CD14-positive monocyte (primary cell): ENCODE data around the gene PDK2. TPM values are rescaled to one million over a fixed set of nuclear protein-coding genes. Genes with fewer than 3 reads are reported as not detected.

ENCODE experiments used
- DNase-seq, 3 donors: peaks; one replicate each; pipeline ENCODE4 v3.0.0-alpha.2; 2011 to 2022
- H2AFZ ChIP-seq: 2 replicates; pipeline ENCODE4 v1.6.0; 2012; ENCODE audit warnings: mild to moderate bottlenecking, low read depth, low read length, inconsistent platforms; ENCODE audit not compliant: insufficient read depth, poor library complexity, severe bottlenecking
- H3K27ac ChIP-seq, 2 donors: 1 replicate in 1 of 2; 2 replicates in 1 of 2; pipeline ENCODE4 v1.5.1; 2012 to 2013; ENCODE audit warnings: low read length in 2 of 2, control low read depth in 1 of 2, inconsistent platforms in 1 of 2, low read depth in 1 of 2, mild to moderate bottlenecking in 1 of 2
- H3K27me3 ChIP-seq, 2 donors: one replicate each; pipeline versions ENCODE4 v1.6.0 to v1.6.1; 2011 to 2013; ENCODE audit warnings: low read length in 2 of 2; ENCODE audit not compliant: control insufficient read depth in 2 of 2, insufficient read depth in 2 of 2
- H3K36me3 ChIP-seq, 2 donors: replicated peaks in 1 of 2; 1 replicate in 1 of 2; 2 replicates in 1 of 2; pipeline versions ENCODE4 v1.5.1 to v1.6.1; 2012 to 2013; ENCODE audit warnings: low read length in 2 of 2, control low read depth in 1 of 2, inconsistent platforms in 1 of 2, mild to moderate bottlenecking in 1 of 2; ENCODE audit not compliant: insufficient read depth in 2 of 2, control insufficient read depth in 1 of 2
- H3K4me1 ChIP-seq, 2 donors: 1 replicate in 1 of 2; 2 replicates in 1 of 2; pipeline versions ENCODE4 v1.5.1 to v1.6.1; 2012 to 2013; ENCODE audit warnings: low read length in 2 of 2, control low read depth in 1 of 2, inconsistent platforms in 1 of 2, mild to moderate bottlenecking in 1 of 2, moderate library complexity in 1 of 2; ENCODE audit not compliant: insufficient read depth in 2 of 2, control insufficient read depth in 1 of 2
- H3K4me2 ChIP-seq: replicated peaks from 2 replicates; pipeline ENCODE3; 2012; ENCODE audit warnings: low read length, moderate library complexity, mild to moderate bottlenecking; ENCODE audit not compliant: poor library complexity, severe bottlenecking; ENCODE audit errors: extremely low read depth
- H3K4me3 ChIP-seq, 3 experiments: fragments of 200-600 bp in 1 of 3; sonication (generic) in 1 of 3; replicated peaks in 1 of 3; 1 replicate in 2 of 3; 2 replicates in 1 of 3; pipeline ENCODE4 v1.5.1; 2011 to 2013; ENCODE audit warnings: low read length in 3 of 3, mild to moderate bottlenecking in 3 of 3, control low read depth in 2 of 3, low read depth in 2 of 3, inconsistent platforms in 1 of 3, moderate library complexity in 1 of 3
- H3K79me2 ChIP-seq: 2 replicates; pipeline ENCODE4 v1.6.0; 2012; ENCODE audit warnings: mild to moderate bottlenecking, control low read depth, inconsistent platforms, low read length, moderate library complexity; ENCODE audit not compliant: insufficient read depth
- H3K9ac ChIP-seq: 2 replicates; pipeline ENCODE4 v1.6.0; 2017; ENCODE audit warnings: low read length, mild to moderate bottlenecking; ENCODE audit not compliant: insufficient read depth, poor library complexity, severe bottlenecking
- H3K9me3 ChIP-seq, 2 donors: replicated peaks in 1 of 2; 1 replicate in 1 of 2; 2 replicates in 1 of 2; pipeline versions ENCODE4 v1.5.1 to v1.6.1; 2012 to 2013; ENCODE audit warnings: low read length in 2 of 2, control low read depth in 1 of 2; ENCODE audit not compliant: control insufficient read depth in 1 of 2, insufficient read depth in 1 of 2
- H4K20me1 ChIP-seq: 2 replicates; pipeline ENCODE4 v1.6.0; 2012; ENCODE audit warnings: mild to moderate bottlenecking, low read length, control low read depth, moderate library complexity; ENCODE audit not compliant: insufficient read depth
- H3K27ac Mint-ChIP-seq, 7 donors: one replicate each; pipeline ENCODE4 v1.8.0; 2020; ENCODE audit warnings: mild to moderate bottlenecking in 7 of 7, mixed read lengths in 7 of 7, moderate library complexity in 6 of 7, inconsistent platforms in 2 of 7
- H3K27me3 Mint-ChIP-seq, 3 donors: one replicate each; pipeline ENCODE4 v1.8.0; 2021 to 2022; ENCODE audit warnings: low read depth in 3 of 3, mild to moderate bottlenecking in 3 of 3, mixed read lengths in 3 of 3, moderate library complexity in 3 of 3, inconsistent platforms in 1 of 3
- H3K36me3 Mint-ChIP-seq, 2 donors: one replicate each; pipeline ENCODE4 v1.8.0; 2020; ENCODE audit warnings: mixed read lengths in 2 of 2, inconsistent platforms in 1 of 2, mild to moderate bottlenecking in 1 of 2
- H3K4me1 Mint-ChIP-seq: one replicate; pipeline ENCODE4 v1.8.0; 2020; ENCODE audit warnings: mild to moderate bottlenecking, mixed read lengths
- H3K4me3 Mint-ChIP-seq, 2 donors: one replicate each; pipeline ENCODE4 v1.8.0; 2020; ENCODE audit warnings: mild to moderate bottlenecking in 2 of 2, mixed read lengths in 2 of 2, moderate library complexity in 1 of 2
- H3K9me3 Mint-ChIP-seq, 7 donors: one replicate each; pipeline ENCODE4 v1.8.0; 2020 to 2022; ENCODE audit warnings: mixed read lengths in 7 of 7, mild to moderate bottlenecking in 6 of 7, moderate library complexity in 6 of 7, inconsistent platforms in 2 of 7
- WGBS: methylation state at CpG from one replicate; pipeline ENCODE4 v1.1.5; 2013; ENCODE audit warnings: missing lambda C conversion rate; ENCODE audit not compliant: insufficient coverage; 5-methylcytosine and 5-hydroxymethylcytosine counted together
- intact Hi-C, 2 donors: fragments of 100-400 bp; cut with micrococcal nuclease; formaldehyde crosslinking; loops; one replicate each; pipeline versions ENCODE4 v1.15.0 to v1.15.1; 2023
- polyA plus RNA-seq, 3 donors: library from polyadenylated mRNA; depleted of rRNA in 1 of 3; unstranded in 2 of 3; stranded (reverse) in 1 of 3; fragments of 300-500 nt in 2 of 3; fragments of >200 nt in 1 of 3; fragmentation: Illumina TruSeq in 2 of 3; gene quantifications; 1 replicate in 2 of 3; 2 replicates in 1 of 3; pipeline ENCODE4 v1.2.3, GENCODE V29; 2012 to 2021
- TF ChIP-seq, protein P1 (sequence below): fragments of 200-600 bp; IDR thresholded peaks from one replicate; pipeline ENCODE4 v1.8.0; 2022; ENCODE audit warnings: antibody characterized with exemption, mild to moderate bottlenecking

The PDK2 gene
- polyA plus RNA-seq, 3 donors: 15.9 to 43.0 (median 23.4) TPM

DNA sequence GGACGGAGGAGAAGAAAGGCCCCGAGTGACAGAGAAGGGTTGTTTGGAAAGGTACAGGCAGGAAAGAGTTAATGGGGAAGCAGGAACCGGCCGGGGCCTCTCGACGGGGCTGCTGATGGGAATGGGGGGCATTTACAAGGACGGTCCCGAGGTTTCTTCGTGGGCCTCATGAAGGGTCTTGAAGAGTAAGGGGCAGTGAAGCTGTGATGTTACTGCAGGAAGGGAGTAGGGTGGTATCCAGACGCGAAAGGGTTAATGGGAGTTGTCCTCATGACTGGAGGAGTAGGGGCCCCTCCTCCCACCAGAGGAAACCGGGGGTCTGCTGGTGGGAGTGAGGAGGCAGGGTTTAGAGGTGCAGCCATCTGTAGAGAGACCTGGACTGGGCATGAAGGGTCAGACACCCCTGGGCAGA lies 481 bp downstream of the PDK2 start:
- Histone ChIP-seq H3K27me3 (no peaks in the 10 kb centered on the region), H2AFZ (peak overlapping the region; percentile 95), H4K20me1 (no peaks in the 10 kb centered on the region), H3K27ac (peak overlapping the region in 1 of 2 donors; percentile 69), H3K4me3 (peak overlapping the region; percentile 66 to 89 (median 80)), H3K4me2 (peak overlapping the region; percentile 100), H3K9me3 (no peaks in the 10 kb centered on the region), H3K4me1 (peaks cover 16 to 23% of the 10 kb centered on the region in 2 donors), H3K9ac (peak overlapping the region; percentile 54), H3K36me3 (peaks cover 14 to 15% of the 10 kb centered on the region in 2 donors), H3K79me2 (peaks cover 7% of the 10 kb centered on the region)
- no peak for DNase-seq
- peaks cover 4 to 9% (median 4%) of the 10 kb centered on the region in 3 donors for H3K27me3 Mint-ChIP-seq
- 0% methylated on average over 9 of the region's 12 CpGs for WGBS
- peak overlapping the region; percentile 50 to 91 (median 82) for H3K27ac Mint-ChIP-seq
- H3K4me3 Mint-ChIP-seq: peak overlapping the region; percentile 93 to 99
- peaks cover 24% of the 10 kb centered on the region for H3K4me1 Mint-ChIP-seq
- TF ChIP-seq, protein P1, sequence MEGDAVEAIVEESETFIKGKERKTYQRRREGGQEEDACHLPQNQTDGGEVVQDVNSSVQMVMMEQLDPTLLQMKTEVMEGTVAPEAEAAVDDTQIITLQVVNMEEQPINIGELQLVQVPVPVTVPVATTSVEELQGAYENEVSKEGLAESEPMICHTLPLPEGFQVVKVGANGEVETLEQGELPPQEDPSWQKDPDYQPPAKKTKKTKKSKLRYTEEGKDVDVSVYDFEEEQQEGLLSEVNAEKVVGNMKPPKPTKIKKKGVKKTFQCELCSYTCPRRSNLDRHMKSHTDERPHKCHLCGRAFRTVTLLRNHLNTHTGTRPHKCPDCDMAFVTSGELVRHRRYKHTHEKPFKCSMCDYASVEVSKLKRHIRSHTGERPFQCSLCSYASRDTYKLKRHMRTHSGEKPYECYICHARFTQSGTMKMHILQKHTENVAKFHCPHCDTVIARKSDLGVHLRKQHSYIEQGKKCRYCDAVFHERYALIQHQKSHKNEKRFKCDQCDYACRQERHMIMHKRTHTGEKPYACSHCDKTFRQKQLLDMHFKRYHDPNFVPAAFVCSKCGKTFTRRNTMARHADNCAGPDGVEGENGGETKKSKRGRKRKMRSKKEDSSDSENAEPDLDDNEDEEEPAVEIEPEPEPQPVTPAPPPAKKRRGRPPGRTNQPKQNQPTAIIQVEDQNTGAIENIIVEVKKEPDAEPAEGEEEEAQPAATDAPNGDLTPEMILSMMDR: no peak
- peaks cover 19 to 26% of the 10 kb centered on the region in 2 donors for H3K36me3 Mint-ChIP-seq
- intact Hi-C loops: loop anchor here in 1 of 2 donors (1.0 kb wide), 1 partner anchor 53 kb away; no protein-coding TSS in a partner anchor
- H3K9me3 Mint-ChIP-seq: no peaks in the 10 kb centered on the region

GRCh38 chr17:50096092-50096491 lies 941 bp downstream of the PDK2 start:
- intact Hi-C loops: no loop called here
- peaks cover 24 to 29% of the 10 kb centered on the region in 2 donors for H3K36me3 Mint-ChIP-seq
- peaks cover 24% of the 10 kb centered on the region for H3K4me1 Mint-ChIP-seq
- no peaks in the 10 kb centered on the region for H3K27me3 ChIP-seq
- peak overlapping the region; percentile 95 for H2AFZ ChIP-seq
- H3K79me2 ChIP-seq: peaks cover 7% of the 10 kb centered on the region
- H3K4me3 Mint-ChIP-seq: peak overlapping the region; percentile 93 to 99
- no peak overlapping the region for H3K27ac ChIP-seq
- H4K20me1 ChIP-seq: no peaks in the 10 kb centered on the region
- H3K27ac Mint-ChIP-seq: peak overlapping the region in 4 of 7 donors; percentile 50 to 91 (median 82)
- peaks cover 16 to 23% of the 10 kb centered on the region in 2 donors for H3K4me1 ChIP-seq
- 44% methylated on average over 6 of the region's 6 CpGs for WGBS
- peak overlapping the region in 2 of 3 experiments; percentile 80 to 89 for H3K4me3 ChIP-seq
- H3K9me3 ChIP-seq: no peaks in the 10 kb centered on the region
- H3K9me3 Mint-ChIP-seq: no peaks in the 10 kb centered on the region
- H3K27me3 Mint-ChIP-seq: peaks cover 3 to 6% (median 4%) of the 10 kb centered on the region in 3 donors
- peak overlapping the region; percentile 100 for H3K4me2 ChIP-seq
- H3K36me3 ChIP-seq: peaks cover 15 to 16% of the 10 kb centered on the region in 2 donors
- H3K9ac ChIP-seq: peak overlapping the region; percentile 4
- DNase-seq: no peak
- TF ChIP-seq, protein P1: no peak
